A549 (cell line): ENCODE data around the gene KCND3.

Experiments
- ESRRA ChIP-seq: fragments of 150-350 bp; IDR thresholded peaks from 2 replicates; pipeline ENCODE4 v1.6.1; 2014; ENCODE audit warnings: mild to moderate bottlenecking, low read length, borderline replicate concordance
- POLR2AphosphoS2 ChIP-seq: conservative IDR thresholded peaks from 2 replicates; pipeline ENCODE4 v1.6.1; 2012; ENCODE audit warnings: low read length, improper control_type of control experiment, inconsistent platforms
- RARB ChIP-seq: fragments of 250-450 bp; sonication (Bioruptor Pico); IDR thresholded peaks from 2 replicates; pipeline ENCODE4 v1.8.0; 2021; ENCODE audit warnings: mild to moderate bottlenecking, moderate library complexity
- TF ChIP-seq, protein P1 (sequence below): fragments of >200 bp; sonication (Bioruptor Twin); formaldehyde crosslinking; IDR thresholded peaks from 3 replicates; pipeline ENCODE4 v1.5.1; 2016
- TF ChIP-seq, protein P2 (sequence below): IDR thresholded peaks from 2 replicates; pipeline ENCODE4 v1.6.1; 2012

DNA sequence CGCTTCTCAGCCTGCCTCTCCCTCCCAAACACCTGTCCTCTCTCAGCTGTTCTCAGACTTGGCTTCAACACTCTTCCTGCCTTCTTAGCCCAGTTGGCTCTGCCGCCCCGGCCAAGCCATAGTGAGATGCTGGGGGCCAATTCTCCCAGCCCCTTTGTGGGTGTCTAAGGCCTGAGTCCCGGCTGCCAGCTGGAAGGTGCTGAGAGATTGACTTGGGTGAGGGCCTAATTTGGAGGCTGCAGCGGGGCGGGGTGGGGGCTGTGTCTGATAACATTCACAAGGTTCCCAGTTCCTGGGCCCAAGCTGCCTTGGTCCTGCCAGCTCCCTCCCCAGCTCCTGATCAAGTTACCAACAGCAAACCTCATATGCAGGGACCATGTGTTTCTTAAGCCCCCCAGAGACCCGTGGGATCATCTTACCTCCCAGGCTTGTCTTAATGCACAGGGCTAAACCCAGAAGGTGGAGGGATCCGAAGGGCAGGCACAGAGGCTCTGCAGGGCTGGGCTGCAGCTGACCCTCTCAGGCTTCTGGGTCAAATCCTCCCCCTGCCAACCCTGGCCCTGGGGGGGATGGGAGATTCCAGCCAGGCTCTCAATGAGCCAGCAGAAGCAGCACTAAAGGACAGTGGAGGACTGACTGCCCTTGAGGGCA is 260.1 kb downstream of the KCND3 start:
- TF ChIP-seq, protein P1, sequence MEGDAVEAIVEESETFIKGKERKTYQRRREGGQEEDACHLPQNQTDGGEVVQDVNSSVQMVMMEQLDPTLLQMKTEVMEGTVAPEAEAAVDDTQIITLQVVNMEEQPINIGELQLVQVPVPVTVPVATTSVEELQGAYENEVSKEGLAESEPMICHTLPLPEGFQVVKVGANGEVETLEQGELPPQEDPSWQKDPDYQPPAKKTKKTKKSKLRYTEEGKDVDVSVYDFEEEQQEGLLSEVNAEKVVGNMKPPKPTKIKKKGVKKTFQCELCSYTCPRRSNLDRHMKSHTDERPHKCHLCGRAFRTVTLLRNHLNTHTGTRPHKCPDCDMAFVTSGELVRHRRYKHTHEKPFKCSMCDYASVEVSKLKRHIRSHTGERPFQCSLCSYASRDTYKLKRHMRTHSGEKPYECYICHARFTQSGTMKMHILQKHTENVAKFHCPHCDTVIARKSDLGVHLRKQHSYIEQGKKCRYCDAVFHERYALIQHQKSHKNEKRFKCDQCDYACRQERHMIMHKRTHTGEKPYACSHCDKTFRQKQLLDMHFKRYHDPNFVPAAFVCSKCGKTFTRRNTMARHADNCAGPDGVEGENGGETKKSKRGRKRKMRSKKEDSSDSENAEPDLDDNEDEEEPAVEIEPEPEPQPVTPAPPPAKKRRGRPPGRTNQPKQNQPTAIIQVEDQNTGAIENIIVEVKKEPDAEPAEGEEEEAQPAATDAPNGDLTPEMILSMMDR, result no peak
- TF ChIP-seq, protein P2, sequence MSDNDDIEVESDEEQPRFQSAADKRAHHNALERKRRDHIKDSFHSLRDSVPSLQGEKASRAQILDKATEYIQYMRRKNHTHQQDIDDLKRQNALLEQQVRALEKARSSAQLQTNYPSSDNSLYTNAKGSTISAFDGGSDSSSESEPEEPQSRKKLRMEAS, result no peak
- TF ChIP-seq POLR2AphosphoS2 (no peak), RARB (CRISPR knock-in tag) (no peak), ESRRA (no peak)
